HG03460 (cell line): ENCODE data around the gene ARRDC1.
"Not testable (repeated sequence)": the region's sequence is repeated elsewhere in the genome, so short reads cannot be mapped to it uniquely, and the experiment has no call there.

Experiments used
- ATAC-seq: cut with Tn5 transposase; IDR thresholded peaks from one replicate; pipeline ENCODE4 v1.9.1; 2021; ENCODE audit not compliant: unreplicated experiment

The ARRDC1 gene

GRCh38 chr9:137583347-137583746, 22.1 kb upstream of the ARRDC1 start:
- ATAC-seq, result no peak

- ATAC-seq, result no peak
Observed at GRCh38 chr9:137583957-137584356, 21.5 kb upstream of the ARRDC1 start.

GRCh38 chr9:137586854-137587253, 18.6 kb upstream of the ARRDC1 start:
- no peak for ATAC-seq

- ATAC-seq, result no peak
Observed at GRCh38 chr9:137588311-137588710, 17.2 kb upstream of the ARRDC1 start.

- no peak for ATAC-seq
Observed at GRCh38 chr9:137588891-137589290, 16.6 kb upstream of the ARRDC1 start.

- peak; percentile 17 for ATAC-seq
Observed at GRCh38 chr9:137589441-137590122, 15.9 kb upstream of the ARRDC1 start.

- ATAC-seq, result peak; percentile 19
Observed at GRCh38 chr9:137590123-137590468, 15.4 kb upstream of the ARRDC1 start.

- ATAC-seq, result peak; percentile 82
Observed at GRCh38 chr9:137590469-137591383, 14.8 kb upstream of the ARRDC1 start, which contains the start of gene ZMYND19. Gene ZMYND19 (minus strand): TSS chr9:137590512. CDS start chr9:137590263, 249 bp downstream.

- ATAC-seq, result no peak
Observed at GRCh38 chr9:137592767-137593166, 12.7 kb upstream of the ARRDC1 start.

- ATAC-seq, result no peak
Observed at GRCh38 chr9:137593176-137593575, 12.3 kb upstream of the ARRDC1 start.

GRCh38 chr9:137596577-137596976, 8.9 kb upstream of the ARRDC1 start:
- ATAC-seq, result not testable (repeated sequence)

GRCh38 chr9:137598943-137599342, 6.5 kb upstream of the ARRDC1 start:
- ATAC-seq, result no peak

GRCh38 chr9:137602661-137603060, 2.8 kb upstream of the ARRDC1 start:
- ATAC-seq, result no peak

- ATAC-seq, result no peak
Observed at GRCh38 chr9:137603879-137604278, 1.6 kb upstream of the ARRDC1 start.

- no peak for ATAC-seq
Observed at GRCh38 chr9:137604345-137605086, 970 bp upstream of the ARRDC1 start.

- ATAC-seq, result peak; percentile 10
Observed at GRCh38 chr9:137606005-137606621, 627 bp downstream of the ARRDC1 start.

- no peak for ATAC-seq
Observed at GRCh38 chr9:137606734-137607138, 1.2 kb downstream of the ARRDC1 start.

- no peak for ATAC-seq
Observed at GRCh38 chr9:137607141-137607857, 1.8 kb downstream of the ARRDC1 start.

GRCh38 chr9:137610944-137611343, 5.5 kb downstream of the ARRDC1 start:
- no peak for ATAC-seq
